Measurements from ENCODE around the gene ANKRD12. TPM values are rescaled to one million over a fixed set of nuclear protein-coding genes. Genes with fewer than 3 reads are reported as not detected.

The ANKRD12 gene
- total RNA-seq, 1 donor from 2014 or later: 53.3 TPM

DNA sequence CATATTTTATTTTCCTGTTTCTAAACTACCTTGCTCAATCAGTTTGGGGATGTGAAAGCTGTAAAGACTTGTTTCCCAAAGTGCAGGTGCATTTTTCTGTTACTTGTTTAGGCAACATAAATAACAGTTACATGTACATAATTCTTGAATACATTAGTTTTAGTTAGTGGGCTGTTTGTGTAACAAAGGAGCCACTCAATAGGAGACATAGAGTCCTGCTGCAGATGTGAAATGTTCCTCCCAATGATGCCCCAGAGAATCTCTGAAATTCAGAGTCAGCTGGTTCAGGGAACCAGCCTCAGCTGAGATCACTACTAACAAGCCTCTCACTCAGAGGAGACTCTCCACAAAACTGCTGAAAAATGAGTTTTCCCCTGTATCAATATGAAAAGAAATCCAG lies 106.4 kb downstream of the ANKRD12 start:
- Mint-ChIP-seq H3K36me3 (ENCODE audit: insufficient read depth) (peaks cover 15% of the 10 kb centered on the region), H3K9me3 (ENCODE audit: low read depth) (no peaks in the 10 kb centered on the region), H3K4me1 (ENCODE audit: low read depth) (no peaks in the 10 kb centered on the region), H3K27me3 (no peaks in the 10 kb centered on the region), H3K27ac (no peak overlapping the region), H3K4me3 (ENCODE audit: low read depth) (no peak overlapping the region)
- TF ChIP-seq, protein P1, sequence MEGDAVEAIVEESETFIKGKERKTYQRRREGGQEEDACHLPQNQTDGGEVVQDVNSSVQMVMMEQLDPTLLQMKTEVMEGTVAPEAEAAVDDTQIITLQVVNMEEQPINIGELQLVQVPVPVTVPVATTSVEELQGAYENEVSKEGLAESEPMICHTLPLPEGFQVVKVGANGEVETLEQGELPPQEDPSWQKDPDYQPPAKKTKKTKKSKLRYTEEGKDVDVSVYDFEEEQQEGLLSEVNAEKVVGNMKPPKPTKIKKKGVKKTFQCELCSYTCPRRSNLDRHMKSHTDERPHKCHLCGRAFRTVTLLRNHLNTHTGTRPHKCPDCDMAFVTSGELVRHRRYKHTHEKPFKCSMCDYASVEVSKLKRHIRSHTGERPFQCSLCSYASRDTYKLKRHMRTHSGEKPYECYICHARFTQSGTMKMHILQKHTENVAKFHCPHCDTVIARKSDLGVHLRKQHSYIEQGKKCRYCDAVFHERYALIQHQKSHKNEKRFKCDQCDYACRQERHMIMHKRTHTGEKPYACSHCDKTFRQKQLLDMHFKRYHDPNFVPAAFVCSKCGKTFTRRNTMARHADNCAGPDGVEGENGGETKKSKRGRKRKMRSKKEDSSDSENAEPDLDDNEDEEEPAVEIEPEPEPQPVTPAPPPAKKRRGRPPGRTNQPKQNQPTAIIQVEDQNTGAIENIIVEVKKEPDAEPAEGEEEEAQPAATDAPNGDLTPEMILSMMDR (IDR thresholded peaks at IDR 0.05; ENCODE audit: unreplicated experiment): no peak
- no peak for DNase-seq (ENCODE audit: low spot score, unreplicated experiment)

DNA sequence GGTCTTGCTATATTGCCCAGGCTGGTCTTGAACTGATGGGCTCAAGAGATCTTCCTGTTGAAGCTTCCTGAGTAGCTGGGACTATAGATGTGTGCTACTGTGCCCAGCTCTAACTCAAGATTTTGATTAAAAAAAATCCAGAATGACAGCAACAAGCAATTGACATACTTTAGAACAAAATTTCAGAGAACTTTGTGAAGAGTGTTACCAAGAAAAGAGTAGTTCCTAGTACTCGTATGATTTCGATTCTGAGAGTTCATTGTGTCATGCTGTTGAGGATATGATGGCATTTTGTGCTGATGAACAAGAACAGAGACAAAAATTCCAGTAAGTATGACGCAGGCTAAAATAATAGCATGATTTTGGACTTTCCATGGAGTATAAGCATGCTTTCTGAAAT lies 107.8 kb downstream of the ANKRD12 start:
- no peak overlapping the region for H3K4me3 Mint-ChIP-seq (ENCODE audit: low read depth)
- H3K27ac Mint-ChIP-seq: no peak overlapping the region
- no peaks in the 10 kb centered on the region for H3K4me1 Mint-ChIP-seq (ENCODE audit: low read depth)
- H3K36me3 Mint-ChIP-seq (ENCODE audit: insufficient read depth): peaks cover 11% of the 10 kb centered on the region
- TF ChIP-seq, protein P1 (IDR thresholded peaks at IDR 0.05; ENCODE audit: unreplicated experiment): no peak
- H3K9me3 Mint-ChIP-seq (ENCODE audit: low read depth): no peaks in the 10 kb centered on the region
- no peak for DNase-seq (ENCODE audit: low spot score, unreplicated experiment)
- no peaks in the 10 kb centered on the region for H3K27me3 Mint-ChIP-seq

DNA sequence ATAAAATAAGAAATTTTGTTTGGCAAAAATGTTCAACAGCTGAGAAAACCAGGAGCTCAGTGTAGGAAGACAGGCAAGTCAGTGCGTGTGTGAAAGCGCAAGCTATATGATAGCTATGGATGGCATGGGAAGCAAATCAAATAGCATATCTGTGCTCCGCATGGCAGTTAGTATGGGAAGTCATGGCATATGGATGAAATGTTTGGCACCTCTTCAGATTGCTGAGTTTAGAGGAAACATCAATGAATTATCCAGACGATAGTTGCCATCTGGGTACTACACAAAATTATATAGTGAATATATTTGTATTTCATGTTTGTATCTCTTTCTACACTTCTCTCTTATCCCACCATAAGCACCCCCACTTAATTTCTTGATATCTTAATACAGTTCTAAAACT lies 112.1 kb downstream of the ANKRD12 start:
- no peak overlapping the region for H3K4me3 Mint-ChIP-seq (ENCODE audit: low read depth)
- no peaks in the 10 kb centered on the region for H3K4me1 Mint-ChIP-seq (ENCODE audit: low read depth)
- no peak overlapping the region for H3K27ac Mint-ChIP-seq
- DNase-seq (ENCODE audit: low spot score, unreplicated experiment): no peak
- no peaks in the 10 kb centered on the region for H3K9me3 Mint-ChIP-seq (ENCODE audit: low read depth)
- H3K36me3 Mint-ChIP-seq (ENCODE audit: insufficient read depth): peaks cover 13% of the 10 kb centered on the region
- TF ChIP-seq, protein P1 (IDR thresholded peaks at IDR 0.05; ENCODE audit: unreplicated experiment): no peak
- H3K27me3 Mint-ChIP-seq: no peaks in the 10 kb centered on the region

DNA sequence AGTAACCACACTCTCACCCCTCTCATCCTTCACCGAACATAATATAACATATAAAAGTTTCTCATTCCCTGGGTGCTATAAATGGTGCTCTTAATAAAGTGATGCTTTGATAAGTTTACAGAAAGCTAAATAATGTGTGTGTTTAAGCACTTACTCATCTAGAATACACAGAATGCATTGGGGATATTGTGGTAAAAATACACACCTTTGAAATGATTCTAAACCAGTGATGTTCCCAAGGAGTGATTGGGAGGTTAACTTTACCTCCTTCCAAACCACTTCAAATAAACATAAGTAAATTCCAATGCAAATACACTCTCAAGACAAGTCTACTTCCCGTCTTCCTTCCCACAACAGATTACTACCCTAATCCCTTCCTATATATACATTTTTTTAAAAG lies 112.7 kb downstream of the ANKRD12 start:
- no peaks in the 10 kb centered on the region for H3K4me1 Mint-ChIP-seq (ENCODE audit: low read depth)
- H3K36me3 Mint-ChIP-seq (ENCODE audit: insufficient read depth): peaks cover 13% of the 10 kb centered on the region
- TF ChIP-seq, protein P1 (IDR thresholded peaks at IDR 0.05; ENCODE audit: unreplicated experiment): no peak
- no peak overlapping the region for H3K4me3 Mint-ChIP-seq (ENCODE audit: low read depth)
- H3K27ac Mint-ChIP-seq: no peak overlapping the region
- DNase-seq (ENCODE audit: low spot score, unreplicated experiment): no peak
- no peaks in the 10 kb centered on the region for H3K9me3 Mint-ChIP-seq (ENCODE audit: low read depth)
- H3K27me3 Mint-ChIP-seq: no peaks in the 10 kb centered on the region

DNA sequence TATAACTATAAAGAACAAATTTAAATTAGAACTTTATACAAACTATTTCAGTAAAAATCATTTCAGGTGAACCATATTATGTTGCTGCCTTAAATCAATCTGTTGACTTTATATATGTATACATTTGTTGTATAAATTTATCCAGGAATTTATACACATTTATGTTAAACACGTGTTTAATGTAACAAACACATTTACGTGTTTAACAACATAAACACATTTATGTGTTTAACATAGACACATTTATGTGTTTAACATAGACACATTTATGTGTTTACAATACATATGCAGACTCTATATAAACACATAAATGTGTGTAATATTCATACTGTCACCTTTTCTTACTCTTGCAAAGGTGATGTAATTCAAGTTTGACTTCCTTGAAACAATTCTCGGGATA lies 122.6 kb downstream of the ANKRD12 start:
- DNase-seq (ENCODE audit: low spot score, unreplicated experiment): no peak
- no peaks in the 10 kb centered on the region for H3K9me3 Mint-ChIP-seq (ENCODE audit: low read depth)
- H3K27ac Mint-ChIP-seq: no peak overlapping the region
- TF ChIP-seq, protein P1 (IDR thresholded peaks at IDR 0.05; ENCODE audit: unreplicated experiment): no peak
- no peaks in the 10 kb centered on the region for H3K27me3 Mint-ChIP-seq
- H3K4me3 Mint-ChIP-seq (ENCODE audit: low read depth): no peak overlapping the region
- H3K4me1 Mint-ChIP-seq (ENCODE audit: low read depth): peaks cover 1% of the 10 kb centered on the region
- peaks cover 26% of the 10 kb centered on the region for H3K36me3 Mint-ChIP-seq (ENCODE audit: insufficient read depth)

All from progenitor cell of endocrine pancreas (in vitro differentiated cells).